Stimulated activated CD8-positive, alpha-beta memory T cell treated with anti-CD3 and anti-CD28 coated beads, Interleukin-7, amount 100 ng/mL, for 24 hours (primary cell): ENCODE measurements around the gene SERINC5.

Experiments used
- DNase-seq: peaks from one replicate; pipeline ENCODE4 v3.0.0-alpha.2; 2020; ENCODE audit warnings: low read depth

The SERINC5 gene

GRCh38 chr5:80067016-80067415, 188.8 kb downstream of the SERINC5 start:
- no peak for DNase-seq

GRCh38 chr5:80064124-80064523, 191.7 kb downstream of the SERINC5 start:
- no peak for DNase-seq
